ENCODE data around the gene ELFN1.

The ELFN1 gene

DNA sequence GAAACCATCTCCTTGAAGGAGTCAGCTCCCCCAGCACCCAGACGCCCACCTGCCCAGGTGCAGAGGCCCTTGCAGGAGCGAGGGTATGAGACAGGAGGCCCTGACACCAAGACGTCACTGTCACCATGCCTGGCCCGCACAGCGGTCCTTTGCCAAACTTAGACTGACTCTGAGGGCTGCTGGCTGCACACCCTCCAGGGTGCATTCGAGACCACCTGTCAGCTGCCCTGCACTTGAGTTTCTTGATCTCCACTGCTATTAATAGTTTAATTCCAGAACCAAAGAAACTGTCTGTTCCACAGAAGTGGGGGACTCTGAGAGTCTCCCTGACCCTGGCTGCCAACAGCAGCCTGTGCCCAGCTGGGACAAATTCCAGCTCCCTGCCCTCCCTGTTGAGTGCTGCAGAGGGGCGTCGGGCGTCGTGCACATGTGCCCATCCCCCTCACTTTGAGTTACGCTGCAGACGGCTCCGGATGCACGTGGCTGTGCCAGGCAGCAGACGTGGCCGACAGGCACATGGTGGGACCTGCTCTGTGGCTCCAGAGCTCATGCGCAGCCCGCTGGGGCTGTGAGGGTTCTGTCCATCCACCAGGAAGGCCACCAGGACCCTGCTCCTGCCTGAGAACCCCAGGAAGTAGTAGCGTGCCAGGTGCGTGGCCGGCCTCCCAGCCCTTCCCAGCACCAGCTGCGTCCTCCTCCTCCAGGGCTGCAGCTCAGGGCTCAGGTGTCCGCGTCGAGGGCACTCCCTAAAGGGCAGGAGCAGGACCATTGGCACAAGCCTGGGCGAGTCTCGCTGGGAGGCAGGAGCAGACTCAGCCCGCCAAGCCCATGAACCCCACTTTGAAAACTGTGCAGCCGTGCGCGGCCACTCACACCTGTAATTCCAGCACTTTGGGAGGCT lies 24.8 kb downstream of the ELFN1 start:
- H3K9me3 ChIP-seq (ENCODE audit: control insufficient read depth, low read length): no peaks in the 10 kb centered on the region
- peaks cover 24% of the 10 kb centered on the region for H3K4me1 ChIP-seq (ENCODE audit: control insufficient read depth, insufficient read depth, low read length)
- no peaks in the 10 kb centered on the region for H3K36me3 ChIP-seq (ENCODE audit: control insufficient read depth, insufficient read depth, low read length)
- H3K27me3 ChIP-seq (ENCODE audit: control insufficient read depth, insufficient read depth, low read length, poor library complexity, severe bottlenecking): no peaks in the 10 kb centered on the region
- H3K27ac ChIP-seq (ENCODE audit: insufficient read depth, low read depth, low read length, poor library complexity, severe bottlenecking): no peak overlapping the region
- 89 to 91% methylated on average over 31 of the region's 31 CpGs for WGBS, 2 experiments
- no peak overlapping the region for H3K4me3 ChIP-seq (ENCODE audit: insufficient read depth, low read depth, low read length)

DNA sequence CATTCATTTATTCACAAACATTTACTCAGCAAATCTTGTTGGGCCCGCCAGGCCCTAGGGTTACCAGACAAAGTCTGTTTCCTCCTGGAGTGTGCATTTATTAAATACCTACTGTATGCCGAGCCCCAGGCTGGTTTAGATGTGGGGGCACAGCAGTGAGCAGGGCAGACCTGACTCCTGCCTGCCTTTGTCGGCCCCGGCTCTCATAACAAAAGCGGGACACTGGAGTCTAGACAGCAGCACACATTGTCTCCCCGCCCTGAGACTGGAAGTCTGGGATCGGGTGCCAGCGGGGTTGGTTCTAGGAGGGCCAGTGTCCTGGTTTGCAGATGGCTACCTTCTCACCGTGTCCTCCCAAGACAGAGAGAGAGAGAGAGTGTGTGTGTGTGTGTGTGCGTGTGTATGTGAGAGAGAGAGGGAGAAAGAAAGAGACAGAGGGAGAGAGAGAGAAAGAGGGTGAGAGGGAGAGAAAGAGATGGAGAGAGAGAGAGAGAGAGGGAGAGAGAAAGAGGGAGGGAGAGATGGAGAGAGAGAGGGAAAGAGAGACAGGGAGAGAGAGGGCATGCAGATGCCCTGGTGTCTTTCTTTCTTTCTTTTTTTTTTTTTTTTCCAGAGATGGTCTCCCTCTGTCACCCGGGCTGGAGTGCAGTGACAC lies 25.9 kb downstream of the ELFN1 start:
- WGBS, 2 experiments: 88 to 90% methylated on average over 11 of the region's 11 CpGs
- Histone ChIP-seq H3K4me3 (ENCODE audit: insufficient read depth, low read depth, low read length) (no peak overlapping the region), H3K36me3 (ENCODE audit: control insufficient read depth, insufficient read depth, low read length) (no peaks in the 10 kb centered on the region), H3K27me3 (ENCODE audit: control insufficient read depth, insufficient read depth, low read length, poor library complexity, severe bottlenecking) (no peaks in the 10 kb centered on the region), H3K9me3 (ENCODE audit: control insufficient read depth, low read length) (no peaks in the 10 kb centered on the region), H3K4me1 (ENCODE audit: control insufficient read depth, insufficient read depth, low read length) (peaks cover 24% of the 10 kb centered on the region), H3K27ac (ENCODE audit: insufficient read depth, low read depth, low read length, poor library complexity, severe bottlenecking) (no peak overlapping the region)

DNA sequence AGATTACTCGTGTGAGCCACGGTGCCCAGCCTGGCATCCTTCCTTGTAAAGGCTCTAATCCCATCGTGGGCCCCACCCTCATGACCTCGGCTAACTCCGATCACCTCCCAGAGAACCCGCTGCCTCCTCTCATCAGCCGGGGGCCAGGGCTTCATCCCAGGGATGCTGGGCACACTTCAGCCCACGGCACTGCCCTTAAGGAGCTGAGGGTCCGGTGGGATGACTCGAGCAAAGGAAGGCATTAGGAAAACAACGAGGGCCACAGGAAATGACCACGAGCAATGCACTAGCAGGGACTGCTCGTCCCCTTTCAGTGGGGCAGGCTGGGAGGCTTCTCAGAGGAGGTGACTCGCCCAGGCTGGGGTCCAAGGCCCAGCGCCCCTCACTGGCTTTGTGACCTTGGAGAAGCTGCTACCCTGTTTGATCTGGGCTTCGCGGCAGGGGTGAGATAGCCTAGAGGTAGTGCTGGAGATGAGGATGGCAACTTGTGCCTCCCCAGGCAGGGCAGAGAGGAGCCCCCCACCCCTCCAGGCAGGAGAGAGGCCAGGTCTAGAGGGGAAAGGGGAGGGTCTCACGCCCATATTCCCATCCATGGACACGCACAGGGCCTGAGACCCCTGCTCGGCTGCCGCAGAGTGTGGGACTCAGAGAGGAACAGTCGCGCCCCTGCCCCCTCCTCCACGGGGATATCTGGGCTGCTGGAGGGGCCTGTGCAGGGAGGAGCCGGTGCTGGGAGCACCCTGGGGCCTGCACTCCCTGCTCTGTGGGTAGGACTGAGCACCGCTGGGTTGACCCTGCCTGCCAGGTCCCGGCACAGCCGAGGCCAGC lies 26.8 kb downstream of the ELFN1 start:
- Histone ChIP-seq H3K27me3 (ENCODE audit: control insufficient read depth, insufficient read depth, low read length, poor library complexity, severe bottlenecking) (no peaks in the 10 kb centered on the region), H3K36me3 (ENCODE audit: control insufficient read depth, insufficient read depth, low read length) (no peaks in the 10 kb centered on the region), H3K9me3 (ENCODE audit: control insufficient read depth, low read length) (no peaks in the 10 kb centered on the region), H3K27ac (ENCODE audit: insufficient read depth, low read depth, low read length, poor library complexity, severe bottlenecking) (no peak overlapping the region), H3K4me3 (ENCODE audit: insufficient read depth, low read depth, low read length) (no peak overlapping the region), H3K4me1 (ENCODE audit: control insufficient read depth, insufficient read depth, low read length) (peaks cover 24% of the 10 kb centered on the region)
- 86 to 88% methylated on average over 28 of the region's 28 CpGs for WGBS, 2 experiments

DNA sequence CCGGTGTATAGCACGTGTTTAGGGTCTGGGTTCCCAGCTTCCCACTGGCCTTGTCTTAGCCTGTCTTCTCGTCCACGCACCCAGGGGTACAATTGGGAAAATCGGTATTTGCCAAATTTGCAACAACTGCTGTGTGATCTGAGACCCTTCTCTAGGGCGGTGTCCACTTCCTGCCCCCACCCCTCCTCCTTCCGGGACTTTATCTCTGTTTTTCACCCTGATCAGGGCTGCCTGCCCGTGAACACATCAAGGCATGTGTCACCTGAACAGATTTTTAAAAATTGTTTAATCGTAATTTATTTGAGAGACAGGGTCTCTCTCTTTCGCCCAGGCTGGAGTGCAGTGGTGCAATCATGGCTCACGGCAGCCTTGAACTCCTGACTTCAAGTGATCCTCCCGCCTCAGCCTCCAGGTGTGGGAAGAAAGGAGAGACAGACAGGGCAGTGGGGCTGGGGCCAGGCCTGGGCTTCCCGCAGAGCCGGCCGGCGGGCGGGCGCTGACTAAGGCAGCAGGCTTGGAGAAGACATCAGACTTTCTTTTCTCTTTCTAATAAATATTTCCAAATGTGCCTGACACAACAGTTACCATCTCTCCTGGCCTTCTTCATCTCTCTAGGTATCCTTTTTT lies 27.5 kb downstream of the ELFN1 start:
- H3K4me1 ChIP-seq (ENCODE audit: control insufficient read depth, insufficient read depth, low read length): peaks cover 24% of the 10 kb centered on the region
- 75 to 77% methylated on average over 18 of the region's 18 CpGs for WGBS, 2 experiments
- H3K27ac ChIP-seq (ENCODE audit: insufficient read depth, low read depth, low read length, poor library complexity, severe bottlenecking): no peak overlapping the region
- no peaks in the 10 kb centered on the region for H3K27me3 ChIP-seq (ENCODE audit: control insufficient read depth, insufficient read depth, low read length, poor library complexity, severe bottlenecking)
- H3K4me3 ChIP-seq (ENCODE audit: insufficient read depth, low read depth, low read length): no peak overlapping the region
- H3K36me3 ChIP-seq (ENCODE audit: control insufficient read depth, insufficient read depth, low read length): no peaks in the 10 kb centered on the region
- no peaks in the 10 kb centered on the region for H3K9me3 ChIP-seq (ENCODE audit: control insufficient read depth, low read length)

DNA sequence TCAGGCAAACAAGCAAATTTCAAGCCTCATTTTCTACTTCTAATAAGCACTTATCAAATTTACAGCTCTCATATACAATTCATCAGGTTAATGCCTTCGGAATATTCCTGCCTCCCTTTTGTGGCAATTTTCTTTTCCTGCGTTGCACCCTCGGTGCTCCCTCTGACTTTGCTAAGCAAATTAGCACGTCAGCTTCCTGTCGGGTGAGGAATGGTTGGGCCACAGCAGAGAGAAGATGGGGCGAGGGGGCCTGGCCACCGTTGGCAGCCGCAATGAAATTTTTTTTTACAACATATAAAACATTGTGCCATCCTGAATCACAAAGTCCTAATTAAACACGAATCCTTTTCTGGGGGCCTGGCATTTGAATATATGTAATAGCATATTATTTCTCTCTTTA lies 28.1 kb downstream of the ELFN1 start:
- Histone ChIP-seq H3K27ac (ENCODE audit: insufficient read depth, low read depth, low read length, poor library complexity, severe bottlenecking) (no peak overlapping the region), H3K36me3 (ENCODE audit: control insufficient read depth, insufficient read depth, low read length) (no peaks in the 10 kb centered on the region)
- 56 to 57% methylated on average over 6 to 8 of the region's 9 CpGs for WGBS, 2 experiments

DNA sequence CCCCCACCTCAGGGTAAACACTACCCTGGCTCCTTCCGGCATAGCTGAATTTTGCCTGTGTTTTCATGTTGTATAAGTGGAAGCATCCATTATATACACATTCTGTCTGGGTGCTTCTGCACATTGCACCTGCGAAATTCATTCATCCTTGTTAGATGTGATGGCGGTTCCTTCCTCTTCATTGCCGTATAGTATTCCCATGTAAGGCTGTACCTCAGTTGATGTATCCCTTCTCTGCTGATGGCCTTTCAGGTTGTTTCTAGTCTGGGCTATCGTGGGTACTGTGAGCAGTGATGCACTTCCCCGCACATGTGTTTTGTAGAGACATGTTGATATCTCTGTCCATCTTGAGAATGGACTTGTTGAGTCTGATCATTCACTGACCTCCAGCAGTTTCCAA lies 28.9 kb downstream of the ELFN1 start:
- no peaks in the 10 kb centered on the region for H3K27me3 ChIP-seq (ENCODE audit: control insufficient read depth, insufficient read depth, low read length, poor library complexity, severe bottlenecking)
- H3K27ac ChIP-seq (ENCODE audit: insufficient read depth, low read depth, low read length, poor library complexity, severe bottlenecking): no peak overlapping the region

More for the DNA sequence above, 28.1 kb downstream of the ELFN1 start:
- H3K27me3 ChIP-seq (ENCODE audit: control insufficient read depth, insufficient read depth, low read length, poor library complexity, severe bottlenecking): no peaks in the 10 kb centered on the region
- no peak overlapping the region for H3K4me3 ChIP-seq (ENCODE audit: insufficient read depth, low read depth, low read length)
- H3K9me3 ChIP-seq (ENCODE audit: control insufficient read depth, low read length): no peaks in the 10 kb centered on the region
- peaks cover 24% of the 10 kb centered on the region for H3K4me1 ChIP-seq (ENCODE audit: control insufficient read depth, insufficient read depth, low read length)

DNA sequence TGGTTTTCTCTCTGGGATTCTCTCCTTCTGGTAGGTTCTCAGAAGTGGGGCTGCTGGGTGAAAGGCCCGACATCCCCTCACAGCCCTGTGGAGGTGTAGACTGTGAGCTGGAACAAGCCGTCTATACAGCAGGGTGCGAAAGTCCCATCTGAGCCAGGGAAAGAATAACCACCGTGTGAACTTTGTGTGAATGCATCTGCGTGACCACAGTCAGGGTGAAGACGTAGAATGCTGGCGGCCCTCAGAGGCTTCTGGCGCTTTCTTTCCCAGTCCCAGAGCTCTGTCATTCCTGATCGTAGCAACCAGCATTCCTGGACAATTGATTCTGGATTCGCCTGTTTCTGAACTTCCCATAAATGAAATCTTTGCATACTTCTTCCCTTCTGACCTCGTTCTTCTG lies 30.0 kb downstream of the ELFN1 start:
- Histone ChIP-seq H3K27me3 (ENCODE audit: control insufficient read depth, insufficient read depth, low read length, poor library complexity, severe bottlenecking) (no peaks in the 10 kb centered on the region), H3K36me3 (ENCODE audit: control insufficient read depth, insufficient read depth, low read length) (no peaks in the 10 kb centered on the region), H3K9me3 (ENCODE audit: control insufficient read depth, low read length) (no peaks in the 10 kb centered on the region), H3K27ac (ENCODE audit: insufficient read depth, low read depth, low read length, poor library complexity, severe bottlenecking) (no peak overlapping the region), H3K4me3 (ENCODE audit: insufficient read depth, low read depth, low read length) (no peak overlapping the region), H3K4me1 (ENCODE audit: control insufficient read depth, insufficient read depth, low read length) (peaks cover 12% of the 10 kb centered on the region)
- WGBS, 2 experiments: 93 to 94% methylated on average over 11 of the region's 11 CpGs

More for the DNA sequence above, 28.9 kb downstream of the ELFN1 start:
- Histone ChIP-seq H3K4me1 (ENCODE audit: control insufficient read depth, insufficient read depth, low read length) (peaks cover 23% of the 10 kb centered on the region), H3K4me3 (ENCODE audit: insufficient read depth, low read depth, low read length) (no peak overlapping the region), H3K36me3 (ENCODE audit: control insufficient read depth, insufficient read depth, low read length) (no peaks in the 10 kb centered on the region), H3K9me3 (ENCODE audit: control insufficient read depth, low read length) (no peaks in the 10 kb centered on the region)
- 97 to 98% methylated on average over 6 of the region's 6 CpGs for WGBS, 2 experiments

DNA sequence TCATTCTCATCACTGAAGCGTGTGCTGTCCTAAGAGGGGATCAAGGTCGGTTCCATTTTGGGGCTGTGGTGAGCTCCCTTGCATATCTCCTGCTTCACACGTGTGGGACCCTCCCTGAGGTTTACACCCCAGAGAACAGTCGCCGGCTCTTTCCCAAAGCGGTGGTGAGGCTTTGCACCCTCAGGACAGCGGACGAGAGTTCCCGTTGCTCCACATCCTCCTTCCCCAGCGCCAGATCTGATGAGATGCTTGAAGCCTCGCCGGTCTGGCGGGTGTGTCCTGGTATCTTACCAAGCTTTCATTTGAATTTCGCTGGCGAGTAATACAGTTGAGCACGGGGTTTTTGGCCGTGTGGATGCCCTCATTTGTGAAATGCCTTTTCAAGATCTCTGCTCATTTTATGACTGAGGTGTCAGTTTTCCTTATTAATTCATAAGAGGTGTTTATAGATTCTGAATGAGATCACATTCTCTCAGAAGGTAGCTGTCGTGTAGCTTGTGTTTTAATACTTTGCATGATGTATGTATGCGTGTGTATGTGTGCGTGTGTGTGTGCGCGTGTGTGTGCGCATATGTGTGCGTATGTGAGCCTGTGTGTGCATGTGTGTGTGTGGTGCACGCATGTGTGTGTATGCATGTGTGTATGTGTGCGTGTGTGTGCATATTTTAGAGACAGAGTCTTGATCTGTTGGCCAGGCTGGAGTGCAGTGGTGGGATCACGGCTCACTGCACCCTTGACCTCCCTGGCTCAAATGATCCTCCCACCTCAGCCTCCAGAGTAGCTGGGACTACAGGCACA lies 30.7 kb downstream of the ELFN1 start:
- H3K27ac ChIP-seq (ENCODE audit: insufficient read depth, low read depth, low read length, poor library complexity, severe bottlenecking): no peak overlapping the region
- H3K4me3 ChIP-seq (ENCODE audit: insufficient read depth, low read depth, low read length): no peak overlapping the region
- H3K27me3 ChIP-seq (ENCODE audit: control insufficient read depth, insufficient read depth, low read length, poor library complexity, severe bottlenecking): no peaks in the 10 kb centered on the region
- no peaks in the 10 kb centered on the region for H3K9me3 ChIP-seq (ENCODE audit: control insufficient read depth, low read length)
- WGBS, 2 experiments: 94% methylated on average over 27 of the region's 27 CpGs
- peaks cover 11% of the 10 kb centered on the region for H3K4me1 ChIP-seq (ENCODE audit: control insufficient read depth, insufficient read depth, low read length)
- H3K36me3 ChIP-seq (ENCODE audit: control insufficient read depth, insufficient read depth, low read length): no peaks in the 10 kb centered on the region

DNA sequence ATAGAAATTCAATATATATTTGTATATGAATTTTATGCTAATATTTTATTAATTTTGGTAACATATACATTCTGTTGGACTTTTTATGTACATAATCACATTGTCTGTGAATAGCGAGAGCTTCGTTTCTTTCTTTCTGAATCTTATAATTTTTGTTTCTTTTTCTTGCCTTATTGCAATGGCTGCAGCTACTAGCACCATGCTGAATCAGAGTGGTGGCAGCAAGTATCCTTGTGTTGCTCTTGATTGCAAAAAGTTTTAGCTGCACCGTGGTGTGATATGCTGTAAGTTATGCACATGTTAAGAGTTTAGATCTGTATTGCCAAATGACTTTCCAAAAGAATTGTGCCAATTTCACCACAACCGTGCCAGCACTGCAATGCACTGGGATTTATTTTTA lies 32.6 kb downstream of the ELFN1 start:
- peaks cover 11% of the 10 kb centered on the region for H3K4me1 ChIP-seq (ENCODE audit: control insufficient read depth, insufficient read depth, low read length)
- no peaks in the 10 kb centered on the region for H3K9me3 ChIP-seq (ENCODE audit: control insufficient read depth, low read length)
- no peaks in the 10 kb centered on the region for H3K27me3 ChIP-seq (ENCODE audit: control insufficient read depth, insufficient read depth, low read length, poor library complexity, severe bottlenecking)
- no peak overlapping the region for H3K4me3 ChIP-seq (ENCODE audit: insufficient read depth, low read depth, low read length)
- H3K27ac ChIP-seq (ENCODE audit: insufficient read depth, low read depth, low read length, poor library complexity, severe bottlenecking): no peak overlapping the region
- no peaks in the 10 kb centered on the region for H3K36me3 ChIP-seq (ENCODE audit: control insufficient read depth, insufficient read depth, low read length)
- WGBS, 2 experiments: 95 to 99% methylated on average over 4 of the region's 4 CpGs
